Vagina (tissue), 2 donors: ENCODE data around the gene FYB1. TPM values are rescaled to one million over a fixed set of nuclear protein-coding genes. Genes with fewer than 3 reads are reported as not detected.

ENCODE experiments used
- DNase-seq, 2 donors: peaks; one replicate each; pipeline ENCODE4 v3.0.0-alpha.2; 2017; ENCODE audit errors: extremely low spot score in 2 of 2
- H3K27ac ChIP-seq: fragments of 200-600 bp; sonication (generic); one replicate; pipeline ENCODE4 v1.5.1; 2019
- H3K27me3 ChIP-seq: fragments of 200-600 bp; sonication (generic); one replicate; pipeline ENCODE4 v1.5.1; 2019
- H3K36me3 ChIP-seq, 2 donors: fragments of 200-600 bp; sonication (generic); one replicate each; pipeline ENCODE4 v1.5.1; 2017 to 2019
- H3K4me1 ChIP-seq: fragments of 200-600 bp; sonication (generic); one replicate; pipeline ENCODE4 v1.5.1; 2019
- H3K4me3 ChIP-seq, 2 donors: fragments of 200-600 bp; sonication (generic); 1 replicate in 1 of 2; 2 replicates in 1 of 2; pipeline ENCODE4 v1.5.1; 2016 to 2019
- H3K9me3 ChIP-seq: fragments of 200-600 bp; sonication (generic); one replicate; pipeline ENCODE4 v1.5.1; 2019
- POLR2A ChIP-seq, 2 donors: fragments of 450-650 bp; IDR thresholded peaks; one replicate each; pipeline ENCODE4 v1.6.1; 2017; ENCODE audit warnings: antibody characterized with exemption in 2 of 2, mild to moderate bottlenecking in 2 of 2, moderate library complexity in 2 of 2
- POLR2AphosphoS5 ChIP-seq, 2 donors: sonication (generic); formaldehyde crosslinking; IDR thresholded peaks; one replicate each; pipeline ENCODE4 v1.9.0; 2017; ENCODE audit warnings: antibody characterized with exemption in 2 of 2, mild to moderate bottlenecking in 2 of 2, low read depth in 1 of 2; ENCODE audit not compliant: insufficient read depth in 1 of 2
- intact Hi-C: fragments of 100-400 bp; cut with DNase I; formaldehyde crosslinking; loops from one replicate; pipeline ENCODE4 v1.15.1; 2023
- total RNA-seq: library from RNA; depleted of rRNA; stranded (reverse); fragments of >200 nt; gene quantifications from one replicate; pipeline ENCODE4 v1.2.3, GENCODE V29; 2016
- TF ChIP-seq, protein P1 (sequence below), 3 experiments: fragments of 450-650 bp in 2 of 3; fragments of 200-600 bp in 1 of 3; sonication (generic) in 1 of 3; IDR thresholded peaks; one replicate each; pipeline ENCODE4 v1.5.1; 2017 to 2019; ENCODE audit warnings: antibody characterized with exemption in 3 of 3, mild to moderate bottlenecking in 2 of 3, moderate library complexity in 2 of 3

The FYB1 gene
- total RNA-seq, 1 donor from 2014 or later: 10.8 TPM

DNA sequence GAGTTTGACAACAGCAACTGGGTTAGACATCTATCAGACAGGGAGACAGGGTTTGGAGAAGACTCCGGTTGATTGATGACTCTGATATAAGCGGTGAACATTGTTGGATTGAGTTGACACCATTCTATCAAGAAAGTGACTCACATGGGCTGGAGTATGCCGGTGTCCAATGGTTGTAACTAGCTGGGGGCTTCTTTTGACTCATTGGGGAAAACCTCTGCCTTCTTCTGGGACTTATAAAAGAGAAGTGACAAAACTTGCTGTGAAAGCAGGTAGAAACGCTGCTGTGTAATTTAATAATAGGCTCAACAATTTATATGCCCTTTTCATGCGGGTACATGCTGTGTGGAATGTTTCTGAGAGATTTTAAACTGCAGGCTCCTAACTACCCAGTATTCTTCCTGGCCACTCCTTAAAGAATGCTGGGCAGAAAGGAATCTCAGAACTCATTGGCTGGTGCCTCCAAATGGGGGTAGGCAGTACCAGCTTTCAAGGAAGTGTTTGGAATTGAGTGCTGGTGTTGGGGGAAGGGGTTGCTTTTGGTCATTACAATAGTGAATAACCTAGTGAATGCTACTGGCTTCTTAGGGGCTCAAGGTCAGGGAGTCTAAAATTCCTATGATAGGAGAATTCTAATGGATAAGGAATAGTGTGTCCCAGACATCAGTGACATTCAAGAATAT lies 43.9 kb downstream of the FYB1 start:
- no peak for TF ChIP-seq POLR2A (IDR thresholded peaks at IDR 0.05)
- TF ChIP-seq POLR2AphosphoS5 (IDR thresholded peaks at IDR 0.05; ENCODE audit: insufficient read depth in 1 of 2, low read depth in 1 of 2): no peak
- TF ChIP-seq, protein P1, sequence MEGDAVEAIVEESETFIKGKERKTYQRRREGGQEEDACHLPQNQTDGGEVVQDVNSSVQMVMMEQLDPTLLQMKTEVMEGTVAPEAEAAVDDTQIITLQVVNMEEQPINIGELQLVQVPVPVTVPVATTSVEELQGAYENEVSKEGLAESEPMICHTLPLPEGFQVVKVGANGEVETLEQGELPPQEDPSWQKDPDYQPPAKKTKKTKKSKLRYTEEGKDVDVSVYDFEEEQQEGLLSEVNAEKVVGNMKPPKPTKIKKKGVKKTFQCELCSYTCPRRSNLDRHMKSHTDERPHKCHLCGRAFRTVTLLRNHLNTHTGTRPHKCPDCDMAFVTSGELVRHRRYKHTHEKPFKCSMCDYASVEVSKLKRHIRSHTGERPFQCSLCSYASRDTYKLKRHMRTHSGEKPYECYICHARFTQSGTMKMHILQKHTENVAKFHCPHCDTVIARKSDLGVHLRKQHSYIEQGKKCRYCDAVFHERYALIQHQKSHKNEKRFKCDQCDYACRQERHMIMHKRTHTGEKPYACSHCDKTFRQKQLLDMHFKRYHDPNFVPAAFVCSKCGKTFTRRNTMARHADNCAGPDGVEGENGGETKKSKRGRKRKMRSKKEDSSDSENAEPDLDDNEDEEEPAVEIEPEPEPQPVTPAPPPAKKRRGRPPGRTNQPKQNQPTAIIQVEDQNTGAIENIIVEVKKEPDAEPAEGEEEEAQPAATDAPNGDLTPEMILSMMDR (IDR thresholded peaks at IDR 0.05): no peak
- Histone ChIP-seq H3K4me3 (no peak overlapping the region), H3K4me1 (no peaks in the 10 kb centered on the region), H3K27ac (no peak overlapping the region), H3K36me3 (no peaks in the 10 kb centered on the region), H3K27me3 (no peaks in the 10 kb centered on the region), H3K9me3 (no peaks in the 10 kb centered on the region)
- intact Hi-C loops: no loop called here
- DNase-seq: no peak

DNA sequence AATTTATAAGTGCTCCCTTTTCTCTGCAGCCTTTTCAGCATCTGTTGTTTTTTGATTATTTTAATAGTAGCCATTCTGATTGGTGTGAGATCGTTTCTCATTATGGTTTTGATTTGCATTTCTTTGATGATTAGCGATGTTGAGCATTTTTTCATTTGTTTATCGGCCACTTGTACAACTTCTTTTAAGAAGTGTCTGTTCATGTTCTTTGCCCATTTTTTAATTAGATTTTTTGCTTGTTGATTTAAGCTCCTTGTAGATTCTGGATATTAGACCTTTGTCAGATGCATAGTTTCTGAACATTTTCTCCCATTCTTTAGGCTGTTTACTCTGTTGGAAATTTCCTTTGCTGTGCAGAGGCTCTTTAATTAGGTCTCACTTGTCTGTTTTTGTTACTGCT lies 46.3 kb downstream of the FYB1 start:
- DNase-seq: no peak
- Histone ChIP-seq H3K27me3 (no peaks in the 10 kb centered on the region), H3K9me3 (no peaks in the 10 kb centered on the region), H3K27ac (no peak overlapping the region), H3K4me3 (no peak overlapping the region), H3K36me3 (no peaks in the 10 kb centered on the region), H3K4me1 (no peaks in the 10 kb centered on the region)
- intact Hi-C loops: no loop called here
- TF ChIP-seq POLR2A (IDR thresholded peaks at IDR 0.05): no peak
- no peak for TF ChIP-seq POLR2AphosphoS5 (IDR thresholded peaks at IDR 0.05; ENCODE audit: insufficient read depth in 1 of 2, low read depth in 1 of 2)
- TF ChIP-seq, protein P1 (IDR thresholded peaks at IDR 0.05): no peak

DNA sequence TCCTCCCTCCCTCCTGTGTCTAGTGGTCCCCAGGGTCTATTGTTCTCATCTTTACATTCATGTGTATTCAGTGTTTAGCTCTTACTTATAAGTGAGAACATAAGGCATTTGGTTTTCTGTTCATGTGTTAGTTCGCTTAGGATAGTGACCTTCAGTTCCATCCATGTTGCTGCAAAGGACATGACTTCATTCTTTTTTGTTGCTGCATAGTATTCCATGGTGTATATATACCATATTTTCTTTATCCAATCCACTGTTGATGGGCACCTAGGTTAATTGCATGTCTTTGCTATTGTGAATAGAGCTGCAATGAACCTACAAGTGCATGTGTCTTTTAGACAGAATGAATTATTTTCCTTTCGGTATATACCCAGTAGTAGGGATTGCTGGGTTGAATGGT lies 46.8 kb downstream of the FYB1 start:
- intact Hi-C loops: no loop called here
- no peak overlapping the region for H3K27ac ChIP-seq
- H3K4me1 ChIP-seq: no peaks in the 10 kb centered on the region
- H3K4me3 ChIP-seq: no peak overlapping the region
- H3K36me3 ChIP-seq: no peaks in the 10 kb centered on the region
- H3K9me3 ChIP-seq: no peaks in the 10 kb centered on the region
- TF ChIP-seq POLR2A (IDR thresholded peaks at IDR 0.05) (no peak), POLR2AphosphoS5 (IDR thresholded peaks at IDR 0.05; ENCODE audit: insufficient read depth in 1 of 2, low read depth in 1 of 2) (no peak)
- TF ChIP-seq, protein P1 (IDR thresholded peaks at IDR 0.05): no peak
- DNase-seq: no peak
- H3K27me3 ChIP-seq: no peaks in the 10 kb centered on the region

DNA sequence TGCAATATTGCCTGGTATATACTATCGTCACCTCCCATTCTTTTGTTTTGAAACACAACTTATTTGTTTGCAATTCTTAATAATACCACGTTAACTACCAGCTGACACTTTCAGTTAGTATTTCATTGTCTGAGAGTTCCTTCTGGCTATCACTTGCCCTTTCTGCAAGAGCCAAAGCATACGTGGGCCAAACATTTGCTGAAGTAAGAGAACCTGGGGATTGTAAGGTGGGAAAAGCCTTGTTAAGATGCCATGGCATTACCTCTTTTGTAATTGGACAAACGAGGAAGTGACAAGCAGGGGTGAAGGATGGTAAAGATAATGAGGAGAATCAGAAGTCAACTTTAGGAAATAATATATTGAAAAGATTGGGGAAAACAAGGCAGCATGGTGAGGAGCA lies 47.7 kb downstream of the FYB1 start:
- Histone ChIP-seq H3K27me3 (no peaks in the 10 kb centered on the region), H3K36me3 (no peaks in the 10 kb centered on the region), H3K4me1 (no peaks in the 10 kb centered on the region), H3K9me3 (no peaks in the 10 kb centered on the region), H3K27ac (no peak overlapping the region), H3K4me3 (no peak overlapping the region)
- intact Hi-C loops: no loop called here
- no peak for DNase-seq
- TF ChIP-seq POLR2A (IDR thresholded peaks at IDR 0.05): no peak

DNA sequence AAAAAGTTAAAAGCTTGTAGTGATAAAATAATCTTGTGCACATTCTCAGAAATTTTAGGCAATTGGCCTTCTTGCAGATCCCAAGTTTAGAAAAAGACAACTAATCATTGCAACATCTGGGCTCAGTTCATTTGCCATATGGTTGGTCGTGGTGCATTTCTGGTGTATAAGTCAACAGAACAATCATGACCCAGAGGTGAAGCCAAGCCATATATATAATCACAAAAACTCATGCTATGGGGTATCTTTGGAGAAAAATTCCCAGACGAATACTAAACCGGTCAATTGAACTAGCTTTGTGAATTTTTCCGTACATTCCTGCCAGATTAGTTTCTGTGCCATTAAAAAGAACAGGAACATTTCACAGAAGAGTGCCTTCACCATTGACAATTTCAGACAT lies 50.3 kb downstream of the FYB1 start:
- TF ChIP-seq POLR2A (IDR thresholded peaks at IDR 0.05) (no peak), POLR2AphosphoS5 (IDR thresholded peaks at IDR 0.05; ENCODE audit: insufficient read depth in 1 of 2, low read depth in 1 of 2) (no peak)
- TF ChIP-seq, protein P1 (IDR thresholded peaks at IDR 0.05): no peak
- Histone ChIP-seq H3K36me3 (no peaks in the 10 kb centered on the region), H3K27ac (no peak overlapping the region), H3K4me1 (no peaks in the 10 kb centered on the region), H3K27me3 (no peaks in the 10 kb centered on the region), H3K9me3 (no peaks in the 10 kb centered on the region), H3K4me3 (no peak overlapping the region)
- no peak for DNase-seq
- intact Hi-C loops: no loop called here
